ENCODE results near the gene DLG2.

The DLG2 gene

DNA sequence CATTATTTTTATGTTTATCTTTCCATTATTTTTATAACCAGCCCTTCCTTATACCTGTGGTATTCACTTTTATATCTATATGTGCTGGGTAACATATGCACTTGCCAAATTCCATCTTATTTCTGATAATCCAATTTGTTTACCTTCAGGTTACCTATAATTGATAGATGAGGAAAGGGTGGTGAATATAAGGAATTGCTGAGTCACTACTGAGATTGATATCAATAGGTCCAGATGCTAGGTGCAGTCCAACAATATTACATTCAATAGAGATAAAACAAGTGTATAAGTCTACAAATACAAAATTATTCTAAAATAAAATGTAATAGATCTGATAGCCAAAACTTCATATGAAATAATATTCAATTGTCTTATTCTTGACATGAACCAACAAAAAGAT, 1582.0 kb downstream of the DLG2 start:
- DNase-seq: no peak

GRCh38 chr11:84044706-84045105, 1582.4 kb downstream of the DLG2 start:
- no peak for DNase-seq

GRCh38 chr11:84036664-84037194, 1590.4 kb downstream of the DLG2 start:
- no peak for DNase-seq

- DNase-seq: no peak
Measured at GRCh38 chr11:84035645-84036044, 1591.5 kb downstream of the DLG2 start.

- no peak for DNase-seq
Measured at GRCh38 chr11:84034484-84034883, 1592.7 kb downstream of the DLG2 start.

- DNase-seq: no peak
Measured at GRCh38 chr11:84024266-84024665, 1602.9 kb downstream of the DLG2 start.

DNA sequence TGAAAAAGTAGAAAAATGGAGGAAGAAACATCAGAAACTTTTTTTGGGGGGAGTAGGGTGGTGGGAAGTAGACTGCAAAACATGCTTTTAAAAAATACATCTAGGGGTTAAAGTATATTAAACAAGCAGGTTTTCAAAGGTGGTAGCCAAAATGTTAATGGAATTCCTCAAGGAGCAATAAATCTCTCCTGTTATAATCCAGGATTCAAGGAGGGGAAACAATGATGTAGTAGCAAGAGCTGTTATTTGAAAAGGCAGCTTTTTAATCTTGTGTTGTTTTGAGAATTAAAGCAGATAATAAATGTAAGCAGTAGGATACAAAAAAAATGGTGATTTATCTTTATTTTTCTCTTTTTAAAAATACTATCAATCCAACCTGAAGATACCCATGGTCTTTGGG, 1604.4 kb downstream of the DLG2 start:
- DNase-seq: no peak

DNA sequence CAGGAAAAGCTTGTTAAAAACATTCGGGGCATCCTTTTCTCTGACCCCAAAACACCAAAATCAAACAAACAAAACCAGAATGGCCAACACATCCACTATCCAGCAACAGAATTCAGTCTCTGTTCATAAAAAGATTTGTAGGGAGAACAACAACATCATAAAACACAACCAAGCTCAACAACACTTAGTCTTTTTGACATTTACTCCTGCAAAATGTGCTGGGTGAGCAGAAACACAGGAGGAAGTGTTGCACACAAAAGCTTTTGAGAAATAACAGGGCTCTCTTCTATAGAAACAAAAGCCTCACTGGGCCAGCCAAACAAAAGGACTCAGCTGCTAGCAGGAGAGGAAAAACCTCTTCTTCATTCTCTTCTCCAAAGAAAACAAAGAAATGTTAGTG, 1604.9 kb downstream of the DLG2 start:
- DNase-seq: no peak

DNA sequence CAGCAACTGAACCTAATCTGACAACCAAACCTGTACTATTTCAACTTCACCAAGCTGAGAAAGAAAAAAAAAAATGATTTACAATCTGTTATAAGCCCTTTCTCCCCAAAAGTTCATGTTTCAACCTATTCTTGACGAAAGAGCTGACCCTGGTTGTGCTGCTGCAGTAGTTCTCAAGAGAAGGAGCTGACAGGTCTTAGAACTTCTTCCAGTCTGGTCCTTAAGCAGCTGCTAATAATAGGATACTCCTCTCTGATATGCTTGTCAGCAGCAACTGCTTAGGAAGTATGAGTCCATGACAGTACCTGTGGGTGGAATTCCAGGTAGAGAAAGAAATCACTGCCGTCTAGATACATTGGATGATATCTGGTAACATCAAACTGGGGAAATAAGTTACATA, 1605.9 kb downstream of the DLG2 start:
- DNase-seq: no peak

GRCh38 chr11:84019571-84020194, 1607.5 kb downstream of the DLG2 start:
- DNase-seq: no peak

DNA sequence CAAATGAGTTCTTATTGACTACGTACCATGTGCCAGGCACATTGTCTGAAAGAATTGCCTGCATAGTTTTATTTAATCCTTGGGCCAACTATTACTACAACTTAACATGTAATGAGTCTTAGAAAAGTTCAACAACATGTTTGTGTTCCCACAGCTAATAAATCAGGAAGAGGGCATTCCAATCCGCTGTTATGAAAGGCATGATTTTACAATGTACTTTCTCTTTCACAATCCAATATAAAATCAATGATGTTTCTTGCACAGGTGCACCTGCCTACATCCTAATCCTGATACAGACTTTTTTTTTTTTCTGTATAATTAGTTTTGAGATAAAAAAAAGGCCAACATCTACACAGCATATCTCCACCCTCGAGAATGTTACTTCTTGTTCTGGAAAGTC, 1612.6 kb downstream of the DLG2 start:
- DNase-seq: no peak

- no peak for DNase-seq
Measured at GRCh38 chr11:84012171-84012826, 1614.8 kb downstream of the DLG2 start.

DNA sequence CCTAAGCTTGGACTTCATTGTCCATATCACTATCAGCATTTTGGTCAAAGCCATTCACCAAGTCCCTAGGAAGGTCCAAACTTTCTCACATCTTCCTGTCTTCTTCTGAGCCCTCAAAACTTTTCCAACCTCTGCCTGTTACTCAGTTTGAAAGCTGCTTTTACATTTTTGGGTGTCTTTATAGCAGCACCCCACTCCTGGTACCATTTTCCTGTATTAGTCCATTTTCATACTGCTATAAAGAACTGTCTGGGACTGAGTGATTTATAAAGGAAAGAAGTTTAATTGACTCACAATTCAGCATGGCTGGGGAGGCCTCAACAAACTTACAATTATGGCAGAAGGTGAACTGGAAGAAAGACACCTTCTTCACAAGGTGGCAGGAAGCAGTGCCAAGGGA, 1624.0 kb downstream of the DLG2 start:
- no peak for DNase-seq

- DNase-seq: no peak
Measured at GRCh38 chr11:83998921-83999320, 1628.2 kb downstream of the DLG2 start.

DNA sequence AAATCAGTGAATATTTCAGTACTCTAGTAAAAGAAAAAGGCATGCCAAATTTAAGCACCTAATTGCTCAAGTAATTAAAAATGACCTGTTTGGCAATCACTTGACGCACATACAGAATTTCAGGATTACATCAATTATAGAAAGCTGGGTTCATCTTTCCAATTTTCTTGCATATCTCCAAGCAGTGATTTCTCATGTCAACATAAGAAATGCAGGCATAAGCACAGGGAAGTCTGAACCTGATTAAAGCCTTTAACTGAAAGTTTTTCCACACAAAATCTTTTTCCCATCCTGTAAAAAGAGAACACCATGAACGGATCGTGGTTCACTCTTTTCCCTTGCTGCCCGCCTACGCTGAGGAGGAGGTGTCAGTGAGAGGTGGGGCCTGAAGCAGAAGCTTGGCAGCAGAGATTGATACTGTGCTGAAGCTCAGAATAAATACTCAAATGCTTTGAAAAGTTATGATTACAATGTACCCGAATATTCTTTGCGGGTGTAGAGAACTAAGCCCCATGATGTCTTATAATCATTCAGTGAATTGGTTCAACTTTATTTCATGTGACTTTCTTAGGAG, 1636.9 kb downstream of the DLG2 start:
- DNase-seq: no peak

DNA sequence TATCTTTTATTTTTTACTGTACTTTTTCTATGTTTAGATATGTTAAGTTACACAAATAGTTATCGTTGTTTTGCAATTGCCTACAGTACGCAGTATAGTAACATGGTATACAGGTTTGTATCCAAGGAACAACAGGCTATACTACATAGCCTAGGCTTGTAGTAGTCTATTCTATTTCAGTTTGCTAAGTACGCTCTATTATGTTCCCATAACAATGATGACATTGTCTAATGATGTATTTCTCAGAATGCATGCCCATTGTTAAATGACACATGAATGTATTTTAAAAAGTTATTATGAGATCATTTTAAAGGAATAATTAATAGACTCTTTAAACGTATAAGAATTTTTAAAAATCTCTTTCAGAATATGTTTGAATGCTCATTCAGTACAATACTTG, 1644.3 kb downstream of the DLG2 start:
- no peak for DNase-seq

DNA sequence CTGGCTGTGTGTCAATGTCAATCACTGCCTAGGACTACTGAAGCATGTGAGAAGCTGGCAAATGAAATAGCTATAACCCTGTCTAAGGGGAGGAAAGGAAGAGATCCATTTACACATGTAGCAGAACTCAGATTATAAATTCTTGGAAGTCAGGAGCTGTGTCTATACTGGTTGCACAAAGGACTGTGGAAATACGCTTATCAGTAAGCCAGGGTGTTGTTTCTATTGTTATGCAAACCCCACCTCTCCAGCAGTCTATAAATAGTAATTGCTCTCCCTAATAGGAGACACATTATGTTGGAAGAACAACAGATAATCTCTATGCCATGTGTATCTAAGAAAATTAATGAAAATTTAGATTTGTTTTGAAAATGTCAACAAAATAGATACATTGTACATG, 1647.6 kb downstream of the DLG2 start:
- DNase-seq: no peak

- DNase-seq: no peak
Measured at GRCh38 chr11:83978942-83979341, 1648.2 kb downstream of the DLG2 start.

GRCh38 chr11:83976086-83976485, 1651.1 kb downstream of the DLG2 start:
- DNase-seq: no peak

- DNase-seq: no peak
Measured at GRCh38 chr11:83972536-83972935, 1654.6 kb downstream of the DLG2 start.

GRCh38 chr11:83971063-83971462, 1656.1 kb downstream of the DLG2 start:
- no peak for DNase-seq

DNA sequence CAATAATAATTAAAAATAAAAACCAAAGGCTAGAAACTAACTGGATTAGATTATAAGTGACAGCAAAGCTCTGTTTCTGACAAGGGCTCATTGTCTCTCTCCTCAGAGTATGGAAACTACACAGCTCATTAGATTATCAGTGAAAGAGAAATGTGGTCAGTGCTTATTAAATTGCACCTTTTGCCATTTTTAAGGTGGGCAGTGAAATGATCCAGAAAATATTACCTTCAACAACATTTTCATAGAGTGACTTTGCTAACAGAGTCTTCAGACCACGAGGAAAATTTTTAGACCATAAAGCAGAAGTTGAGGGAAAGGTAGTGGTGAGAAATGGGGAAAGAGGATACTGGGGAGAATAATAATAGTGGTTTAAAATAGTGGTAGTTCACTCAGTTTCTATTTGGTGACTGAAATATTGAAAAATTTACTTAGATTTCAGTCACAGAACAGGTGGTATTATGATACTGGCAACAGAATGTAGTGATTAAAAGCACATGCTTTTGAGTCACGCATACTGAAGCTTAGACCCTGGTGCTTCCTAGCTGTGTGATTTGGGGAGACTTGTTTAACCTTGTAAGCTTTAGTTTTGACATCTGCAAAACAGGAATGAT, 1657.0 kb downstream of the DLG2 start:
- DNase-seq: no peak

GRCh38 chr11:83957038-83957900, 1669.9 kb downstream of the DLG2 start:
- DNase-seq: no peak

Data from inflammatory macrophage (primary cell).